Testis (tissue), 3 donors: ENCODE measurements around the gene CD44. TPM values are rescaled to one million over a fixed set of nuclear protein-coding genes. Genes with fewer than 3 reads are reported as not detected.

Experiments used
- DNase-seq: peaks from one replicate; pipeline ENCODE4 v3.0.0-alpha.2; 2019
- H3K27ac ChIP-seq, 2 donors: fragments of 200-600 bp; sonication (generic); one replicate each; pipeline ENCODE4 v1.5.1; 2019
- H3K27me3 ChIP-seq: fragments of 200-600 bp; sonication (generic); one replicate; pipeline ENCODE4 v1.5.1; 2019
- H3K36me3 ChIP-seq: fragments of 200-600 bp; sonication (generic); one replicate; pipeline ENCODE4 v1.5.1; 2017; ENCODE audit warnings: low read depth; ENCODE audit errors: missing control alignments
- H3K4me1 ChIP-seq: fragments of 200-600 bp; sonication (generic); one replicate; pipeline ENCODE4 v1.5.1; 2019
- H3K4me3 ChIP-seq, 2 donors: fragments of 200-600 bp; sonication (generic); one replicate each; pipeline ENCODE4 v1.5.1; 2017 to 2019
- H3K9me3 ChIP-seq: fragments of 200-600 bp; sonication (generic); one replicate; pipeline ENCODE4 v1.5.1; 2017
- CTCF ChIP-seq, 3 experiments: fragments of 450-650 bp in 2 of 3; fragments of 200-600 bp in 1 of 3; sonication (generic) in 1 of 3; IDR thresholded peaks; one replicate each; pipeline ENCODE4 v1.5.1; 2016 to 2019; ENCODE audit warnings: antibody characterized with exemption in 3 of 3, mild to moderate bottlenecking in 2 of 3, moderate library complexity in 1 of 3
- POLR2A ChIP-seq: fragments of 450-650 bp; IDR thresholded peaks from one replicate; pipeline ENCODE4 v1.6.1; 2017; ENCODE audit warnings: antibody characterized with exemption, mild to moderate bottlenecking, moderate library complexity
- WGBS, 2 donors: methylation state at CpG; one replicate each; pipeline ENCODE4 v1.1.5; 2018; 5-methylcytosine and 5-hydroxymethylcytosine counted together
- intact Hi-C: fragments of 100-400 bp; cut with DNase I; formaldehyde crosslinking; loops from one replicate; pipeline ENCODE4 v1.15.1; 2023; ENCODE audit warnings: low total_unique reads
- polyA plus RNA-seq: library from polyadenylated mRNA; stranded (reverse); fragments of 350-450 nt; fragmentation: Illumina TruSeq; extraction: RNeasy Lipid Tissue Mini Kit (QIAGEN cat#74804); gene quantifications from one replicate; pipeline ENCODE4 v1.2.3, GENCODE V29; 2014; ENCODE audit warnings: low read depth, low replicate concordance; ENCODE audit not compliant: insufficient read depth
- total RNA-seq, 2 donors: library from RNA; depleted of rRNA; stranded (reverse); fragments of >200 nt; gene quantifications; one replicate each; pipeline ENCODE4 v1.2.3, GENCODE V29; 2016

Gene CD44
- total and polyA plus RNA-seq, 3 donors from 2014 or later, result 4.0 to 44.5 (median 13.4) TPM

DNA sequence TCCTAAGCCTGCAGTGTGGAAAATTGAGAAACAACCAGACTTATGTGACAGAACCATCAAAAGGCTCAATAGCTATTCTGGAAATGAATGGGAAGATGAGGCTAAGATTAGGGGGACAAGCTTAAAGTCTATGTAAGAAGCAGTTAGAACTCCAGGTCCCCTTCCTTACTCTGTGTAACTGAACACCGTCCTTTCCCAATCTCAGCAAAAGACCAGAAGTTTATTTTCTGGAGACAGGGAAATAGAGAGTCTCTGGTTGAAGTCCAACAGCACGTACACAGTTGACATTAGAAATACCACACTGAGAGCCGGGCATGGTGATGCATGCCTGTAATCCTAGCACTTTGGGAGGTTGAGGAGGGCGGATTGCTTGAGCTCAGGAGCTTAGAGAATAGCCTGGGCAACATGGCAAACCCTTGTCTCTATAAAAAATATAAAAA is 93.9 kb downstream of the CD44 start:
- no peaks in the 10 kb centered on the region for H3K36me3 ChIP-seq
- H3K4me3 ChIP-seq, result no peak overlapping the region
- DNase-seq, result no peak
- intact Hi-C loops, result no loop called here
- WGBS, 2 donors, result 89 to 97% methylated on average over 4 of the region's 4 CpGs
- H3K27me3 ChIP-seq, result no peaks in the 10 kb centered on the region
- TF ChIP-seq POLR2A, result no peak
- no peak for TF ChIP-seq CTCF (IDR thresholded peaks at IDR 0.05)
- no peak overlapping the region for H3K27ac ChIP-seq
- H3K9me3 ChIP-seq, result no peaks in the 10 kb centered on the region
- H3K4me1 ChIP-seq, result no peaks in the 10 kb centered on the region

DNA sequence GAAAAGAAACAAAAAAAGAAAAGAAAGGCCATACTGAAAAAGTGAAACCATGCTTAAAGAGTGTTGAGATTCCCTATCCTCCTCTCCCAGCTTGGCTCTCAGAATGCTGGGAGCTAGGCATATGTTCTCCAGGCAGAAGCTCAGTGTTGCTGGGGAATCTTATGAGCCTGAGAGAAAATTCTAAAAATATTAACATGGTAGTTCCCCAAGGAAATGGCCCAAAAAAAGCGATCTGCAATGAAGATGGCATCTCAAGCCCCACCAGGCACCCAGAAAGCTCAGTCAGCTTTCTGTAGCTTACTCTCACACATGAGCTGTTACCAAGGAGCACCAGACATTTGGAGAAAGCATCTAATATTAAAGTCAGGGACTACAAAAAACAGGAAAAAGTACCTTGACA is 94.5 kb downstream of the CD44 start:
- intact Hi-C loops, result no loop called here
- Histone ChIP-seq H3K9me3 (no peaks in the 10 kb centered on the region), H3K4me3 (no peak overlapping the region), H3K36me3 (no peaks in the 10 kb centered on the region), H3K27ac (no peak overlapping the region), H3K4me1 (no peaks in the 10 kb centered on the region), H3K27me3 (no peaks in the 10 kb centered on the region)
- no peak for TF ChIP-seq CTCF (IDR thresholded peaks at IDR 0.05)
- no peak for TF ChIP-seq POLR2A
- no peak for DNase-seq
- WGBS, 2 donors, result 73 to 88% methylated on average over 1 of the region's 1 CpG

DNA sequence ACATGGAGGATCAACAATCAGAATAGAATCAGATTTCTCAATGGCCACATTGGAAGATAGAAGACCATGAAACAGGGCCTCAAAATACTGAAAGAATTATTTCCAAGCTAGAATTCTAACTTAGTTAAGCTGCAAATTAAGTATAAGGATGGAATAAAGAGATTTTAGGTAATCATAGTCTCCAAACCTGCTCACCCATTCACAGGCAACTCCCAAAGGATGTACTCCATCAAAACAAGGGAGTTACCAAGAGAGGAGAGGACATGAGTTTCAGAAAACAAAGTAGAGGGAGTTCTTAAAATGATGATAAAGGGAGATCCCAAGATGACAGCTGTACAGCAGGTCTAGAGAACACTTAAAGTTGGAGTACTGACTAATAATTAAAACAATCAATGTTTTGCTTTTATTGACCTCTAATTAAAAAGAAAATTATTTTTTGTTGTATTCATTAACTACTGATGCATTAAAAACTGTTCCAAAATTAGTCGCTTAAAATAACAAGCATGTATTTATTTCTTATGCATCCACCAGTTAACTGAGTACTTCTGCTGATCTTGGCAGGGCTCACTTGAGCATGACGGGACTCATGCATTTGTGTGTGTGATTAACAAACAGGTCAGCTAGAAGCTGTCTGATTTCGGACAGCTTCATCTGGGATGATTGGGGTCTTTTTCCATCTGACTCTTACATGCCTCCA is 95.6 kb downstream of the CD44 start:
- Histone ChIP-seq H3K27ac (no peak overlapping the region), H3K36me3 (no peaks in the 10 kb centered on the region), H3K4me3 (no peak overlapping the region), H3K4me1 (no peaks in the 10 kb centered on the region), H3K9me3 (no peaks in the 10 kb centered on the region), H3K27me3 (no peaks in the 10 kb centered on the region)
- TF ChIP-seq POLR2A (no peak), CTCF (IDR thresholded peaks at IDR 0.05) (no peak)
- intact Hi-C loops, result no loop called here
- WGBS, 2 donors, result 86 to 92% methylated on average over 3 of the region's 3 CpGs
- DNase-seq, result no peak

GRCh38 chr11:35235157-35235468 is 96.1 kb downstream of the CD44 start:
- no peaks in the 10 kb centered on the region for H3K27me3 ChIP-seq
- WGBS, 2 donors, result 99 to 100% methylated on average over 2 of the region's 2 CpGs
- H3K36me3 ChIP-seq, result no peaks in the 10 kb centered on the region
- intact Hi-C loops, result no loop called here
- TF ChIP-seq POLR2A, result no peak
- TF ChIP-seq CTCF (IDR thresholded peaks at IDR 0.05), result no peak
- H3K27ac ChIP-seq, result no peak overlapping the region
- no peak overlapping the region for H3K4me3 ChIP-seq
- H3K9me3 ChIP-seq, result no peaks in the 10 kb centered on the region
- H3K4me1 ChIP-seq, result no peaks in the 10 kb centered on the region
- no peak for DNase-seq

DNA sequence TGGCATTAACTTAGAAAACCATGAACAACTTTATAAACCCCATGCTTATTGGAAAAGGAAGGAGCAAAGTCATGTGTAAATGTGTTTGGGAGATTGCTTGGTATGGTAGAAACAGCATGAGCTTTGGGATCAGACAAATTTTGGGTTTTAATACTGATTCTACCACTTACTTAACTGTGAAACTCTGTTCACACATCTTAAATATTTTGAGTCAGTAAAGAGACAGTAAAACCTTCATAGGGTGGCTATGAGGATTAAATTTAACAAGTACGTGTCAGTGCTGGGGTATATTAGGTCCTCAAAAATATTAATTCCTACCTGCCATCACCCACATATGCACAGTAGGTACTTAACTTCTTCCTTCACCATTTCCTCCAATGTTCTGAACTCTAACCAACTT is 96.5 kb downstream of the CD44 start:
- no peaks in the 10 kb centered on the region for H3K27me3 ChIP-seq
- no peaks in the 10 kb centered on the region for H3K9me3 ChIP-seq
- H3K36me3 ChIP-seq, result no peaks in the 10 kb centered on the region
- WGBS, 2 donors, result 42 to 97% methylated on average over 1 of the region's 1 CpG
- no peak for TF ChIP-seq POLR2A
- no peak for TF ChIP-seq CTCF (IDR thresholded peaks at IDR 0.05)
- H3K4me3 ChIP-seq, result no peak overlapping the region
- H3K27ac ChIP-seq, result no peak overlapping the region
- intact Hi-C loops, result no loop called here
- H3K4me1 ChIP-seq, result no peaks in the 10 kb centered on the region
- no peak for DNase-seq
